HG03097 (cell line): ENCODE measurements around the gene MORN1.

ENCODE experiments used
- ATAC-seq: cut with Tn5 transposase; IDR thresholded peaks from one replicate; pipeline ENCODE4 v1.9.1; 2021; ENCODE audit not compliant: unreplicated experiment, low FRiP score

Gene MORN1

DNA sequence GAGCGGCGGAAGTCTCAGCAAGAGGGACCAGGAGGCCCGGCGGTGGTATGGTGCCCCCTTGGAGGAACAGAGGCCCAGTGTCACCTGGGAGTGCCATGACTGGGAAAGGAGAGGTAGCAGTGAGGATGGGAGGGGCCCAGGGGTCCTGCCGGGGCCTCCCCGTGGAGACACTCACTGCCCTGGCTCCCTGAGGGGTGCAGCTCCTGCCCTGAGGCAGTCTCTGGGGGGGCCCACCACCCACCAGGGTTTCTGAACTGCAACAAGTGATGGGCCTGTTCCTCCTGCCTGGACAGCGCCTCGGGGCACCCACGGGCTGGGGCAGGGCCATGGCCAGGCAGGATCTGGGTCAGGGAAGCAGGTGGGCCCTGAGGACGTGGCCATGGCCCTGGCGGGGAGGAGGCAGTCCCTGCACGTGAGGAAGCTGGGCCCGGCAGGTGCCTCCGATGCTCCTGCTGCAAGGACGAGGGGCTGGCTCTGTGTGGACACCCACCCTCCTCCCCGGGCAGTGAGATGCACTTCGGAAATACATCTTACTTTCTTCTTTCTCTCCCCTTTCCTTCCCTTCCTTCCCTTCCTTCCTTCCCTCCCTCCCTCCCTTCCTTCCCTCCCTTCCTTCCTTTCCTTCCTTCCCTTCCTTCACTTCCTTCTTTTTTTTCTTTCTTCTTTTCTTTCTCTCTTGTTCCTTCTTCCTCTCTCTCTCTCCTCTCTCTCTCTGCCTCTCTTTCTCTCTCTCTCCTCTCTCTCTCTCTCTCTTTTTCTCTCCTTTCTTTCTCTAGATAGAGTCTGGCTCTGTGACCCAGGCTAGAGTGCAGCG is 66.6 kb downstream of the MORN1 start:
- no peak for ATAC-seq

DNA sequence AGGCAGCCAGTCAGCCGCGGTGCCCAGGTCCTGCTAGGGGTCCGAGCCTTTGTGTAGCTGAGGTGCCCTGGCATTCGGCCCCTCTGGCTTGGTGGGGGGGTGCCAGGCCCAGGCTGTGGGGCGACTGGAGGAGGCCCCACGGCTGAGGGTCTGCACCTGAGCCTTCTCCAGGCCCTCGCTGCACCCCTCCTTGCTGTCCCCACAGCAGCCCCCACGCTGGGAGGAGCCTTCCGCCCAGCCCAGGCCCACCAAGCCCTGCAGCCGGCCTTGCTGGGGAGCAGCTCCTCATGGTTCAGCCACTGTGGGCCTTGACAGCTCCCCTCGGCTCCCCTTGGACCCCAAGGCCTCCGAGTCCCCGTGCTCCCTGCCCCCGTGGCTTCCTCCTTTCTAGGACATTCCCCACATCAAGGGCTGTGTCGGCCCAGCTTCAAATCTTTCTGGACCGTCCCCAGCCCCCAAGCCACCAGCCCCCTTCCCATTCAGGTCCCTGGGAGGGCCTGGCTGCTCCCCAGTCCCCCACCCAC is 67.8 kb downstream of the MORN1 start:
- no peak for ATAC-seq

DNA sequence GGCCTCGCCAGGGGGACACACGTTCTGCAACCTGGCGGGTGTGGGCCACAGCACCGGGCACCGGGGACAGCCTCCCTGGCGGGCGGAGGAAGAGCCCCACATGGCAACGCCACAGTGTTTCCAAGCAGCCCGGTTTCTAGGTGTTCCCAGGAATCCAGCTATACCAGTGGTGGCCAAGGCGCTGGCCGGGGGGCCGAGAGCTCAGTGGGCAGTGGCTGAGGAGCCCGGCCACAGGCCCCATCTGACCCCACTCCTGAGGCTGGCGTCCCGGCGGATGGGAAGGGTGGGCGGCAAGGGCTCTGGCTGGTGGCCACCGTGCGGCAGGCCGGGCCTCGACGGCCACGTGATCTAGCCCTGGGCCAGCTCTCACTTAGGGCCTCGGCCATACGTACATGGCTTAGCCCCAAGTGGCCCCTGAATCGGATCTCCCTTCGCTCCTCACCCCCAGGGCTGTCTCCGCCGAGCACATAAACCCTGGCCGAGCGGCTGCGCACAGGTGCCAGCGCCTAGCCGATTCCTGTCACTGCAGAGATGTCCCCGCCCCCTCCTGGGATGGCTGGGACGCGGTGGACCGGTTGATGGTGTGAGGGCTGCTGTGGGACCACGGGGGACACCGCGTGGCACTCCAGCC is 68.7 kb downstream of the MORN1 start:
- ATAC-seq = no peak

DNA sequence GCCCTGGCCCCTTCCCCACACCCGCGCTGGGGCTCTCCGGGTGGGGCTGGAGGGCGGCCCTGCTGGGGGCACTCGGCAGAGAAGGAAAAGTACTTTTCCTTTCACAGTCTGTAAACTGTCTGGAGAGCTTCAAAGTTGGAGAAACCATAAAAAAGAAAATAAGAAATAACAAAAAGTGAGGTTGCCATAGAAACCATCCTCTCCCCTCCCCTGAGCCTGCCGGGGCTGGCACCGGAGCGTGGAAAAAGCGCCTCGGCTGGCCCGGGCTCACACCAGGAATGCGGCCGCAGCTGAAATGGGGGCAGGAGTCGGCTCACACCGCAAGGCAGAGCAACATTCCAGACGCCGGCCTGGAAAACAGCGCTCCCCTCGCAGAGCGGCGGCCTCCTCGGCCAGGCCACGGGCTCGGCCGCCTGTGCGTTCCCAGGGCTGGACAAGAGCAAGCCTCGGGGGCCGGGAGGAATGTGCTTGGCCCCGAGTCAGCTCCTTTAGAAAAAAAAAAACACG is 69.2 kb downstream of the MORN1 start:
- no peak for ATAC-seq

DNA sequence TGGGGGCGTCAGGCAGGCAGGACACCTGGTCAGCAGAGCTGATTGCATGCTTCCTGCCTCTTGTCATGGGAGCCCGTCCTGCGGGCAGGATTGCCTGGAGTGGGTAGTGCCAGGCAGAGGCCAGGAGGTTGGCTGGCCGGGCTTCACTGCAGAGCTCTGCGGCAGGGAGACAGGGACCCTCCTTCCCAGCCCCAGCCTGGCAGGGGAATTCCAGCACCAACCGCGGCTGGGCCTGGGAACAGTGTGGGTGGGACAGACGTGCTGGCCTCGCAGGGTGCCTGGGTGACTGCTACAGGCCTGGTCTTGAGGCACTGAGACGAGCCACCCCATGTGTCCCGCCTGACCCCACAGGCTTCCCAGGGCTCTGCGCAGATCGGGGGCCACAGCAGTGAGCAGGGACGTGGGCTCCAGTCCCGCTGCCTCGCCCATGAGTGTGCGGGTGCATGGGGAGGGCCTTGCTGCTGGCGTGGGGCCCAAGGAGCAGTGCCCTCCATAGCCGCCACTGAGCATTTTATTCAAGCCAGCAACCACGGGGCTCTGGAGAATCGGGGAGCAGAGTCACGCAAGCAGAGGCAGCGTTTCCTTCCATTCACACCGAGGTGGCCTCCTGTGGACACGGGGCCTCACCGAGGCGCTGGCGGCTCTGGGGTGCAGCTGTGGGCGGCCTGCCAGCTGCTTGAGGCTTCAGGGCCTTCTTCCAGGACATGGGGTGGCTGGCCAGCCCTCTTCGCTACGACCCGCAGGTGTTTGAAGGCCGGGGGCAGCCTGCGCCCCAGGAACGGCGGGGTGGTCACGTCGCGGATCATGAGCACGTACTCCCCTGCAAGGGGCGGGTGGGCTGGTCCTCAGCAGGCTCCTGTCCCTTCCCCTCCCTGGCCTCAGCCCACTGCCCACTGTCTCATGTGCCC is 70.3 kb downstream of the MORN1 start:
- no peak for ATAC-seq

DNA sequence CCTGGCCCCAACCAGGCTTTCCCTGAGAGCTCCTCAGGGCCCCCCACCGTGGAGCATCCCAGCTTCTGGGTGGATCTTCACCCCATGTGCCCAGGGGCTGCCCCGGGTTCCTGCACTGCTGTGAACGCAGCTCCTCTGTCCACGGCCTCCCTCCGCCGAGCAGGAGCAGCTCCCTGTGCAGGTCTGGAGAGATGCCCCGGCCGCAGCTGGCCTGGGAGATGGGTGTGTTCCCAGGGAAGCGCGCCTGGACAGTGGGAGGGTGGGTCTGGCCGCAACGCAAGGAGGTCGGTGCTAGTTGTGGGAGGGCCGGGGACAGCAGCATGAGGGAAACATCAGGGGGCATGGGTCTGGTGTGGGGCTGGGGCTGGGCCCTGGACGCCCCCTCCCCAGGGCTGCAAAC is 71.3 kb downstream of the MORN1 start:
- ATAC-seq = no peak

DNA sequence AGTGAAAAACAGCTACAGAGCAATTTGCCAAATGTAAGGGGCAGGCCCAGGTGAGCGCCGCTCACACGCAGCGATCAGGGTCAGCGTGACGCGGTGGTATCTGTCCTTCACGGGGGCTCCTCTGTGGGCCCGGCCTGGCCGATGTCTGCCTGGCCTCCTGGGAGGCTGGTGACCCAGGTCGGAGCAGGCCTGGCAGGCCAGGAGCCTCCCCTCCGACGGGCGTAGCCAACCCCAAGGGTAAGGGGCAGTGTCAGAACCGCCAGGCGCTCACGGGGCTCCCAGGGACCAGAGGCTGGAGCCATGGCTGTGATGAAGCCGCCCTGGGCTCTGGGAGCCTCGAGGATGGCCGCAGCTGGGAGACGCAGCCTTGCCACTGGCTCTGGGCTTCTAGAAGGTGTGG is 72.1 kb downstream of the MORN1 start:
- no peak for ATAC-seq

DNA sequence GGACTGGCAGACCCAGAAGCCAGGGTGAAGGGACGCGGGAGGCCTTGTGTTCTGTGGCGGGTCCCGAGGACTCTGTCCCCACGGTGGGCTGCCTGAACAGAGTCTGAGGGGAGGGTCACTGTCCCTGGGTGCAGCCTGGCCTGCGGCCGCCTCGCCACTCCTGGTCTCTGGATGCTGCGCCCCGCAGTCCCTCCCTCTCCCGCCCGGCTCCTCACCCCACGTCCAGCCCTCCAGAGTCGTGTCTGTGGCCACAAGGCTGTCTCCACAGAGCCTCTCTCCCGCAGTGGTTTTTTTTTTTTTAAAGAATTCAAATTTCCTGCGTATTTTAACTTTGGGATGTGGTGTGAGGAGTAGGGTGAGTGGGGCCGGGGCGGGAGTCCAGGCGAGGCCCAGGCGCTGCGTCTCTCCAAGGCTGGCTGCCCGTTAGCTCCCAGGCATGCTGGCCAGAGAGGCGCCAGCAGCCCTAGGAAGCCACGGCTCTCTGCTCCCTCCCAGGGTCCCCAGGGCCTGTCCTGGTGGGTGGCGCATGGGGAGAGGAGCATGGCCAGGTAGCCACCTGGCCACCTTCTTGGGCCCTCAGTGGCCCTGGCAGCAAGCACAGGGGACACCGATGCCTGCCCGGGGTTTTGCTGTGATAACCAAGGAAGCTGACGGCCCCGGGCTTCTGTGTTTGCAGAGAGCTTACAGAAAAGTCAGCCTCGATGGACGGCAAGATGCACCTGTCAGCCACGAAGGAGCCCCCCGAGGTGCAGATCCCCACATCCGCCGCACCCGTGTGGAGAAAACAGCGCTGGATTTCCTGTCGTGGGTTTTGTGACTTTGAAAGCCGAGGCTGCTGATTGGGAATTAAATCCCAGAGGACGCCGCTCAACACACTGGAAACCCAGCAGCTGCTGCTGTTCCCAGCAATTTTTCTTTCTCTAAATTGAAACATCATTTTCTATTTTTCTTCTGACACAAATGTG is 72.8 kb downstream of the MORN1 start:
- no peak for ATAC-seq

DNA sequence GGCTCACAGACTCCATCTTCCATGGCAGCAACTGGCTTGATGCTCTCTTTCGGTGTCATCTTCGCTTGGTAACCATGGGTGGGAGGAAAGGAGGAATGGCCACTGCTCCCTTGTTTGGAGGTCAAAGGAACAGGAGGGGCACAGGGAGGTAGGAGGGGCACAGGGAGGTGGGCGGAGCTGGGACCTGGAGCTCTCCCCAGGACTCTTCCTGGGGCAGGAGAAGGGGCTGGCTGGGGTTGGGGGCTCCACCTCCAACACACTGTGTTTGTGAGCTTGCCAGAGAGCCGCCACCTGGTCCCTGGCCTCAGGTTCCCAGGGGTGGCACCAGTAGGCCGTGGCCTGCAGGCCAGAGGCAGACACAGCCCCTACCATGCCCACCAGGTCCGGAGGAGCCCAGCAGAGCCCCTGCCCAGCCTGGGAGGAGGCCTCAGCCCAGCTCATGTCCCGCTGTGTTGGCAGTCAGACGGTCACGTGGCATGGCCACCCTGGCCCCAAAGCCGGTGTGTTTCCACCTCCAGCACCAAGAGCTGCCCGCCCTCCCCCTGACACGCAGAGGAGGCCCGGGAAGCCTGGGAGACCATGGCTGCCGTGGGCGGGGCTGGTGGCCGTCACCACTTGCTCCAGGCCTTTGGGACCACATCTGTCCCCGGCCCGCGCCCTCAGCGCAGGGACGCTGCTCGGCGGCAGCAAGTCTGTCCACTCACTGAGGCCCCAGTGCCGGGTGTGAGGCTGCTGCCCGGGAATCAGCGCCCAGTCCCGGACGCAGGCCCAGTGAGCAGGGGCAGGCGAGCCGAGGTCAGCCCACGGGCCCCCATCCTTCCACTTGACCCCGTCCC is 73.9 kb downstream of the MORN1 start:
- ATAC-seq = no peak

DNA sequence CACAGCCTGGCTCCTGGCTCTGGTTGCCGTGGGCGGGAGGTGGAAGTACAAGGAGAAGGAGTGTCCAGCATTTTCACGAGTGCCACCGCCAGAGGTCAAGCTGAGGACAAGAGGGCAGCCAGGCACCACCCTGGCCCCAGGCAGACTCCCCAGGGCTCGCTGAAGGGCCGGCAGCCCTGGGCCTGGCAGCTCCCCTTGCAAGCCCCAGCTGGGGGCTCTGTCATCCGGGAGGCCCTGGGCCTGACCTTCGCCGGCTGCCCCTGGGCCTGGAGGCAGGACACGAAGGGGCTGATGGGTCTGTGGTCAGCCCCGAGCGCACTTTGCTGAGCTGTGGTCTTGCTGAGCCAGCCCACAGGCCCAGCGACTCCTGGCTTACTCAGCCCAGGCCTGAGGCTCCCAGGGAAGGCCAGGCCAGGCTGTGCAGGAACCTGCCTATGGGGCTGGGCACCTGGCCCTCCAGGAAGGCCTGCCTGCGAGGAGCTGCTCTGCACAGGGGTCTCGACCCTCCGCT is 74.8 kb downstream of the MORN1 start:
- ATAC-seq = no peak

DNA sequence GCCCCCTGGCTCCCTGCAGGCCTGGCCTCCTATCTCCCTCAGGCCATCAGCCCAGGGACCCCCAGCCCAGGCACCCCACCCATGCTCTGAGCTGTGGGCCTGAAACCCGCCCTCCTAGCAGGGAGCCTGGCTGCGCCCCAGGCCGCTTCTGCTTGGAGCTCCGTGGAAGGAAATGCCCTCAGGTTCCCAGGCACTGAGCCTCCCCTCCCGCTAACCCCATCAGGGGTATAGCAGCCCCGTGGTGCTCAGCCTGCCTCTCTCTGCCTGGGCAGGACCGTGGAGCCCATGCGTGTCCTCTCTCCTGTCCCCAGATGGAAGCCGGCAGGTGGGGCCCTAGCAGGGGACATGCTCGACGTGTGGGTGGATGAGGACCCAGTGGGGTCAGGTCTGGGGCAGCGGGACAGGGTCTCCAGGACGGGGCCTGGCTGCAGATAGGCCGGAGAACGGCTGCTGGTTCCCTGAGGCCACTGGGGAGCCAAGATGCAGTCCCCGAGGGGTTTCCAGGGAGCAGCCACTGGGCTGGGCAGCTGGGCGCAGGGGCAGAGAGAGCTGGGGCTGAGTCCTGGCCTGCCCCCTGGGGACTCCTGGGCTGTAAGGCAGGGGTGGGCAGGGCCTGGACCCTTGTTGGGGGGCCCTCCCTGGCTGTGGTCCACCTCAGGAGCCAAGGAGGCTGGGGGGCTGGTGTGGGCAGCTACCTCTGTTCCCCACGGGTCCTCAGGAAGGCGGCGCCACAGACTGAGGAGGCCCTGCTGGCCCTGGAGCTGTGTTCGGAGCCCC is 75.5 kb downstream of the MORN1 start:
- no peak for ATAC-seq

DNA sequence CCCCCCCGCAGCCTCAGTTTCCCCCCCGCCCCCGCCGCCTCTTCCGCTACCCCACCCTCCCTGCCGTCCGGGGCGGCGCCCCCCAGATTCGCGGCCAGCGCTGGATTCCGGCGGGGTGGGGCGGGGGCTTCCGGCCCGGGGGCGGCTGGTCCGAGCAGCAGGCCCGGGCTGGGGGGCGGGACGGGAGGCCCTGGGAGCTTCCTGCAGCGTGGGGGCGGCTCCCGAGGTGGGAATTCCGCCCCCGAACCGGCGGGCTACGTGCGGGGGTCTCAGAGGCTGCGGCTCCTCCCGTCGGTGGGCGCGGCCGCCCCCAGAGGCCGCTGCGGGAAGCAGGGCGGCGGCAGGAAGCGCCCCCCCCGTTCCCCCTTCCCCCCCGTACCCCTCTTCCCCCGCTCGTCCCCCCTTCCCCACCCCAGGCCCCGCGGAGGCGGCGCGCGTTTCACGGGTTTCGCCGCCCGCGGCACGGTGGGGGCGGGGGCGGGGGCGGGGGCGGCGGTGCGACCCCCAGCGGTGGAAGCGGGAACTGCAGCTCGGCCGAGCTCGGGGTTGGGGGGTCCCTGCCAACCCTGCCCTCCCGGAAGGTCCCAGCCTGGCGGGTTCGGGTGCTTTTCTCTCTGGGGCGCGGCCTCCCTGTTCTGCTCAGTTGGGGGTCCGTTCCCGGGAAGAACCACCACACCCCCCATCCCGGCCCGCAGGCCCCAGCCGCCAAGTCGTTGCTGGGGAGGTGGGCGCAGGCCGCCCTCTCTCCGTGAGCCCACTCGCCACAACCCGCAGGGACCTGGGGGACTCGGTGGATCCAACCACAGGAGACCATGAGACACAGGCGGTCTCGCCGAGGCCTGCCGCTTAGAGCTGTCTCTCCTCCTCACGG is 76.3 kb downstream of the MORN1 start:
- ATAC-seq = no peak

DNA sequence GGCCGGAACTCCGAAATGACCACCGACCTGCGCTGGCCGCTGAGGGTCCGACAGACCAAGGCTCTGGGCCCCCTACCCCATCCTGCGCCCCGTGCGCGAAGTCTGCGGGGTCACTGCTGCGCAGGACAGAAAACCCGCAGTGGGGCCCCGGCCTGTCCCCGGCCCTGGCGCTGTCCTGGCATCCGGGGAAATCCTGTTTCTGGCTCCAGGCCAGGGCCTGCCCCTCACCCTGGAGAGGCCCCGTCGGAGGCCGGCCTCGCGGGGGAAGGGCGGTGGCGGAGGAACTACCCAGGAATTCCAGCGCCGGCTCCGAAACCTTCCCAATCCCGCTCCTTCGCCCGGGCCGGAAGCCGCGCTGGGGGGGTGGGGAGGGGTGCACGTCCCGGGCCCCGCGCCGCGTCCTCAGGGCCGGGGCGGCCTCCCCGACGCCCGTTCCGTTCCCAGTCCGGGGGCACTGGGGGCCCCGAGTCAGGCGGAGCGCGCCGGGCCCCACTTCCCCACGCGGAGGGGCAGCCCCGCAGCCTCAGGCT is 77.0 kb downstream of the MORN1 start:
- ATAC-seq = no peak

DNA sequence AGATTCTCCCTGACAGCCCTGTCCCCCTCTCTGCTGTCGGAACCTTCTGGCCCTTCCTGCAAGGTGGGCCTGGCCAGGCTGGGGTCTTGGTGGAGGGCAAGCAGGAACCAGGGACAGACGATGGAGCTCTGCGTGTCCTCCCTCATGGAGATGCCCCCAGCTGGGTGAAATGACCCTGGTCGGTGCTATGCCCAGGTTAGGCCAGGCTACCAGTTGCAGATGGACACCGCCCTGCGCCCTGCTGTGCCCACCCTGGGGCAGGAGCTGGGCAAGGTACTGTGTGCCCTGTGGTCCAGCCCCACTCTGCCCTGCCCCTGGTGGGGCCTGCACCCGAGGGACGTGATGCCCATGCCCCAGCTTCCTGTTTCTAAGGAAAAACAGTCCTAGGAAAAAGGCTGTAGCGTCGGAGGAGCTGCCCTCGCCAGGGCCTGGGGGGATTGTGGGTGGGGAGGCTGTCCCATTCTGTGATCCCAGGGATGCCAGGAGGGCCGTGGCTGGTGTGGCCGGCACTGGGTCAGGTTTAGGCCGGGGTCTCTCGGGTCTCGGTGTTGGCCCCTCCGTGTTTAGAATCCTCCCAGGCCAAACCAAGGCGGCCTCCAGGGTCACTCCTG is 77.6 kb downstream of the MORN1 start:
- ATAC-seq = no peak

DNA sequence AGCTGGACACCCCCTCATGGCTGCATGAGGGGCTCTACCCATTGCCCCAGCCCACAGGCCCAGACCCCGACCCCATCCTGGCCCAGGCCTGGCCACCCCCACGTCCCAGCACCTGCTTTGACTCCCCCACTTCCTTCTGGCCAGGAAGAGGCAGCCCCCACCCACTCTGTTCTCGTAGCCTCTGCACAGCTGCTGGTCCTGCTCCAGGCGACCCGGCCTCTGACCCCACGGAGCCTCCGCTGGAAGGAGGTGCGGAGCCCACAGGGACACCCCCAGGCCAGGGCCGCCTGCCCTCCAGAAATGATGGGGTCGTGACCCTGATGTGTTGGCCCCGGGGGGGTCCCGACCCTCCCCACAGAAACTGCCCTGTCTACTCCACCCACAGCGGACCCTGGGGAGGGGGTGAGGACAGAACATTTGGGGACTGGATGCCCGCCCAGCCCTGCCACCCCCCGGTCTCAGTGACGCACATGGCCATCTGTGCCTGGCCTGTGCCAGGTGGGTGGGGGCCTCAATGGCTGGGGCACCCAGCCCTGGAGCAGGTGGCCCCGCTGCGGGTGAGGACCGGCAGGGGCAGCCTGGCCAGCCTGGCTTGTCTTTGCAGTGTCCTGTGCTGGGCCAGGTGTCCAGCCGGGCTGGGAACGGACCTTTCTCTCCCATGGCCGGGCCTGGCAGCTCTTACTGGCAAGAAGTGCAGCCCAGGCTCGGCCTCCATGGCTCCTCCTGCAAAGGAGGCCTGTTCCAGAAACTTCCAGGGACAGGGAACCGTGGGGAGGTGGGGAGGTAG is 78.6 kb downstream of the MORN1 start:
- ATAC-seq = no peak

DNA sequence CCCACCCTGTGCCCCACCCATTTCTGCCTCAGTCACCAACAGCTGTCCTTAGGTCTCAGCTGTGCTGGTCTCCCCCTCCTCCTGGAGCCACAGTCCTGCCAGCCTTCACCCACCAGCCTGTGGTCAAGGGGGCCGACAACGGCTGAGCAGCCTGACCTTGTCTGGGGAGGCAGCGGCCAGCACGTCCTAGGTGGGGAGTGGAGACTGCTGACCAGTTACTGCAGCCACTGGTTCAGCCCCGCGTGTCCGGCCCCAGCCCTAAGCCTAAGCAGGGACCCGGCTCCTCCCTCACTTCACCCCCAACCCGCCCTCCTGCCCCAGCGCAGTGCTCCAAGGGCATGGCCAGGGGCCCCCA is 79.2 kb downstream of the MORN1 start:
- no peak for ATAC-seq
